ENCODE results near the gene CHST11. TPM values are rescaled to one million over a fixed set of nuclear protein-coding genes. Genes with fewer than 3 reads are reported as not detected.

The CHST11 gene
- total and polyA plus RNA-seq, 2 of the 4 experiments (the other 2 are of a cell fraction): 1.4 to 2.7 TPM

DNA sequence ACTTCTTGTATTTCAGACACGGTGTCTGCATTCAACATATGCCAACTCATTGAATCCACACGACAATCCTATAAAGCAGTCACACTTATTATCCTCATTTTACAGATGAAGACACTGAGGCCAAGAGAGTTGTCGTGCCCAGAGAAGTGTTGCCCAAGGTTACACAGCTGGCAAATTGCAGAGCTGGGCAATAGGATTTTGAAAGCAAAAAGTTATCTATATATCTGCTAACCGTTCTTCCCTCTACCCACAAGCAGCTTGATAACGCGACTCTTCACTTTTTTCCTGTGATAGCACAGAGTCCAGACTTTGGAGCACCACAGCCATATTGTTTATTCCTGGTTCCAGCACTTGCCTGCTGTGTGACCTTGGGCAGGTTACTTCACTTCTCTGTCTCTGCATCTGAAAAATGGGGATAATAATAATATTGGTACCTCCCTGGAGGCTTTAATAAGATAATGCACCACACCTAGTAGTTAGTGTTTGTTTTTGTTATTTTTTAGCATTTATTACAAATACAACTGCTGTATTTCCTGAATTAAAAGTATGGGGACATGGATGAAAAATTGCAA, 82.2 kb downstream of the CHST11 start:
- no peak overlapping the region for H3K4me2 ChIP-seq (ENCODE audit: low read depth, low read length)
- no peak overlapping the region for H3K56ac ChIP-seq (ENCODE audit: extremely low read depth, insufficient read depth, low read length)
- no peak overlapping the region for H3K4ac ChIP-seq (ENCODE audit: low read depth, low read length)
- no peak overlapping the region for H2AK9ac ChIP-seq (replicated peaks; ENCODE audit: low read depth, low read length, poor library complexity)
- H3K4me3 ChIP-seq (ENCODE audit: insufficient read depth, low read depth, low read length): no peak overlapping the region
- no peaks in the 10 kb centered on the region for H3K4me1 ChIP-seq (ENCODE audit: control insufficient read depth, insufficient read depth, low read length)
- H3K9me3 ChIP-seq (ENCODE audit: control insufficient read depth, insufficient read depth, low read length): no peaks in the 10 kb centered on the region
- H2BK15ac ChIP-seq (ENCODE audit: low read depth, low read length): no peak overlapping the region
- ChIA-PET POLR2A (ENCODE audit: unreplicated experiment) (no interaction called here), CTCF (no interaction called here)
- H3K27ac ChIP-seq (ENCODE audit: insufficient read depth, low read length): no peak overlapping the region
- H4K8ac ChIP-seq (ENCODE audit: low read depth in 2 of 2, low read length in 2 of 2): no peak overlapping the region
- 100% methylated on average over 2 of the region's 6 CpGs; no CpG with 5 or more reads in 1 of the 2 experiments for WGBS, 2 experiments (ENCODE audit: extremely low coverage in 2 of 2, insufficient read length in 1 of 2)
- H3K9ac ChIP-seq (ENCODE audit: low read depth, low read length): no peak overlapping the region
- no peak overlapping the region for H3K14ac ChIP-seq (replicated peaks; ENCODE audit: low read depth, low read length)
- no peaks in the 10 kb centered on the region; a peak in 1 of 4 replicates for H3K79me1 ChIP-seq (ENCODE audit: low read depth in 1 of 2, low read length in 2 of 2)
- 0 out of 2 replicates have a peak, but pooled peaks cover 3% of the 10 kb centered on the region for H3K9me1 ChIP-seq (ENCODE audit: insufficient read depth, low read length)
- BruUV-seq (replicated peaks): no TSS peak
- dilution Hi-C loops (cut with HindIII; ENCODE audit: low sequenced_read_pairs, unreplicated experiment) (no loop called here), intact Hi-C loops (cut with micrococcal nuclease) (no loop called here), in situ Hi-C loops (cut with MboI; ENCODE audit: low sequenced_read_pairs) (no loop called here)
- peaks cover 7% of the 10 kb centered on the region for H3K27me3 ChIP-seq (ENCODE audit: control insufficient read depth, insufficient read depth, low read length)
- H2BK120ac ChIP-seq (ENCODE audit: low read depth, low read length): no peak overlapping the region
- no peak overlapping the region for H4K5ac ChIP-seq (ENCODE audit: low read depth, low read length)
- H2AK5ac ChIP-seq (ENCODE audit: low read depth, low read length): no peak overlapping the region
- H2BK5ac ChIP-seq (ENCODE audit: low read depth, low read length, poor library complexity, severe bottlenecking): no peak overlapping the region
- no peak overlapping the region for H4K91ac ChIP-seq (ENCODE audit: insufficient read depth, low read depth, low read length)
- H4K20me1 ChIP-seq (ENCODE audit: insufficient read depth, low read length): no peaks in the 10 kb centered on the region
- no peak for DNase-seq
- no peak overlapping the region for H2AFZ ChIP-seq (replicated peaks; ENCODE audit: low read length, poor library complexity)
- no peak for ATAC-seq (ENCODE audit: low read depth)
- H2BK20ac ChIP-seq (ENCODE audit: low read depth, low read length): no peak overlapping the region
- TF ChIP-seq POLR2A (IDR thresholded peaks at IDR 0.05; ENCODE audit: low read depth, low read length) (no peak), BHLHE40 (IDR thresholded peaks at IDR 0.05; ENCODE audit: low read depth, low read length) (no peak), RFX5 (IDR thresholded peaks at IDR 0.05; ENCODE audit: low read depth, low read length) (no peak), SMC3 (IDR thresholded peaks at IDR 0.05; ENCODE audit: low read depth, low read length) (no peak)
- TF ChIP-seq, protein P1, sequence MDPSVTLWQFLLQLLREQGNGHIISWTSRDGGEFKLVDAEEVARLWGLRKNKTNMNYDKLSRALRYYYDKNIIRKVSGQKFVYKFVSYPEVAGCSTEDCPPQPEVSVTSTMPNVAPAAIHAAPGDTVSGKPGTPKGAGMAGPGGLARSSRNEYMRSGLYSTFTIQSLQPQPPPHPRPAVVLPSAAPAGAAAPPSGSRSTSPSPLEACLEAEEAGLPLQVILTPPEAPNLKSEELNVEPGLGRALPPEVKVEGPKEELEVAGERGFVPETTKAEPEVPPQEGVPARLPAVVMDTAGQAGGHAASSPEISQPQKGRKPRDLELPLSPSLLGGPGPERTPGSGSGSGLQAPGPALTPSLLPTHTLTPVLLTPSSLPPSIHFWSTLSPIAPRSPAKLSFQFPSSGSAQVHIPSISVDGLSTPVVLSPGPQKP (IDR thresholded peaks at IDR 0.05; ENCODE audit: borderline replicate concordance, low read depth, low read length): no peak
- no peak overlapping the region for H3K23ac ChIP-seq (ENCODE audit: low read depth, low read length)
- H3K36me3 ChIP-seq (ENCODE audit: control insufficient read depth, insufficient read depth, low read length): no peaks in the 10 kb centered on the region
- no peak overlapping the region for H3K18ac ChIP-seq (ENCODE audit: low read depth, low read length)
